Tibial artery (tissue), 4 donors: ENCODE data around the gene ATP4A.

ENCODE experiments used
- DNase-seq, 2 donors: peaks; one replicate each; pipeline ENCODE4 v3.0.0-alpha.2; 2019
- H3K27ac ChIP-seq, 2 donors: fragments of 200-600 bp; sonication (generic) in 1 of 2; 1 replicate in 1 of 2; 2 replicates in 1 of 2; pipeline ENCODE4 v1.5.1; 2018 to 2019; ENCODE audit warnings: mild to moderate bottlenecking in 1 of 2
- H3K27me3 ChIP-seq, 2 donors: fragments of 200-600 bp; sonication (generic) in 1 of 2; one replicate each; pipeline versions ENCODE4 v1.5.1 to v1.6.0; 2016 to 2019
- H3K36me3 ChIP-seq, 3 donors: fragments of 200-600 bp; sonication (generic) in 2 of 3; one replicate each; pipeline ENCODE4 v1.5.1; 2016 to 2019; ENCODE audit warnings: mild to moderate bottlenecking in 2 of 3
- H3K4me1 ChIP-seq, 4 donors: fragments of 200-600 bp; sonication (generic) in 2 of 4; 1 replicate in 3 of 4; 2 replicates in 1 of 4; pipeline ENCODE4 v1.5.1; 2016 to 2019
- H3K4me3 ChIP-seq, 2 donors: fragments of 200-600 bp; sonication (generic) in 1 of 2; 1 replicate in 1 of 2; 2 replicates in 1 of 2; pipeline ENCODE4 v1.5.1; 2018 to 2019; ENCODE audit warnings: mild to moderate bottlenecking in 2 of 2
- H3K9me3 ChIP-seq, 3 donors: fragments of 200-600 bp; sonication (generic) in 1 of 3; one replicate each; pipeline ENCODE4 v1.5.1; 2016 to 2019
- CTCF ChIP-seq, 2 experiments: fragments of 200-600 bp in 1 of 2; fragments of 450-650 bp in 1 of 2; IDR thresholded peaks; one replicate each; pipeline ENCODE4 v1.5.1; 2017 to 2019; ENCODE audit warnings: antibody characterized with exemption in 2 of 2, mild to moderate bottlenecking in 1 of 2, moderate library complexity in 1 of 2
- intact Hi-C: fragments of 100-400 bp; cut with DNase I; formaldehyde crosslinking; loops from one replicate; pipeline ENCODE4 v1.15.0; 2023; ENCODE audit warnings: low total_unique reads

ATP4A gene

GRCh38 chr19:35563207-35563829 is at the start of gene ATP4A:
TSS of gene ATP4A (minus strand) at chr19:35563658. CDS start at chr19:35563629, 29 bp downstream.
- no peak for DNase-seq
- peaks cover 0 to 3% (median 2%) of the 10 kb centered on the region in 4 donors for H3K4me1 ChIP-seq
- H3K36me3 ChIP-seq = no peaks in the 10 kb centered on the region
- H3K27ac ChIP-seq = no peak within 1 kb of the TSS
- H3K27me3 ChIP-seq = peaks cover 0 to 61% of the 10 kb centered on the region in 2 donors
- TF ChIP-seq CTCF (IDR thresholded peaks at IDR 0.05) = no peak
- intact Hi-C loops = no loop called here
- no peaks in the 10 kb centered on the region for H3K9me3 ChIP-seq
- H3K4me3 ChIP-seq = no peak within 1 kb of the TSS

- H3K27me3 ChIP-seq = no peaks in the 10 kb centered on the region
- H3K4me3 ChIP-seq = peak within 1 kb of the TSS; percentile 68 to 93
- intact Hi-C loops = loop anchor here (2.0 to 5.0 kb wide), 2 partner anchors 16 to 65 kb away; partner anchors contain the start of genes RBM42 and TMEM147
These were observed 49.3 kb upstream of the ATP4A start, which contains the start of gene HAUS5 for GRCh38 chr19:35612559-35613321. TSS of gene HAUS5 (plus strand) at chr19:35612735. CDS start at chr19:35612795, 60 bp downstream.

GRCh38 chr19:35612224-35612558 is 48.7 kb upstream of the ATP4A start:
- TF ChIP-seq CTCF (IDR thresholded peaks at IDR 0.05) = no peak
- Histone ChIP-seq H3K9me3 (no peaks in the 10 kb centered on the region), H3K27ac (peak overlapping the region; percentile 76), H3K4me1 (peaks cover 0 to 16% (median 11%) of the 10 kb centered on the region in 4 donors), H3K36me3 (peaks cover 0 to 28% (median 0%) of the 10 kb centered on the region in 3 donors), H3K4me3 (peak overlapping the region; percentile 68 to 93), H3K27me3 (no peaks in the 10 kb centered on the region)
- intact Hi-C loops = loop anchor here (2.0 to 5.0 kb wide), 2 partner anchors 17 to 65 kb away; partner anchors contain the start of genes RBM42 and TMEM147
- no peak for DNase-seq

More at GRCh38 chr19:35612559-35613321, 49.3 kb upstream of the ATP4A start, which contains the start of gene HAUS5:
- no peaks in the 10 kb centered on the region for H3K9me3 ChIP-seq
- peaks cover 0 to 34% (median 0%) of the 10 kb centered on the region in 3 donors for H3K36me3 ChIP-seq
- TF ChIP-seq CTCF (IDR thresholded peaks at IDR 0.05) = peak in 1 of 2 experiments; percentile 25
- H3K4me1 ChIP-seq = peaks cover 0 to 16% (median 11%) of the 10 kb centered on the region in 4 donors
- DNase-seq = peak; percentile 95
- peak within 1 kb of the TSS; percentile 76 for H3K27ac ChIP-seq

- intact Hi-C loops = loop anchor here (5.0 kb wide), 1 partner anchor 63 kb away; the partner anchor contains the start of gene TMEM147
- H3K36me3 ChIP-seq = peaks cover 0 to 5% (median 0%) of the 10 kb centered on the region in 3 donors
- no peak for DNase-seq
- no peak overlapping the region for H3K4me3 ChIP-seq
- no peaks in the 10 kb centered on the region for H3K27me3 ChIP-seq
- H3K27ac ChIP-seq = no peak overlapping the region
- H3K4me1 ChIP-seq = peaks cover 0 to 16% (median 11%) of the 10 kb centered on the region in 4 donors
- TF ChIP-seq CTCF (IDR thresholded peaks at IDR 0.05) = no peak
- no peaks in the 10 kb centered on the region for H3K9me3 ChIP-seq
These were observed 46.4 kb upstream of the ATP4A start for GRCh38 chr19:35609851-35610353.

GRCh38 chr19:35608251-35608650 is 44.8 kb upstream of the ATP4A start:
- Histone ChIP-seq H3K9me3 (no peaks in the 10 kb centered on the region), H3K4me1 (peaks cover 0 to 13% (median 9%) of the 10 kb centered on the region in 4 donors), H3K27ac (no peak overlapping the region), H3K4me3 (no peak overlapping the region), H3K36me3 (no peaks in the 10 kb centered on the region), H3K27me3 (no peaks in the 10 kb centered on the region)
- no peak for TF ChIP-seq CTCF (IDR thresholded peaks at IDR 0.05)
- no peak for DNase-seq
- intact Hi-C loops = no loop called here
